Naive B cell (primary cell): ENCODE results near the gene LIPF. TPM values are rescaled to one million over a fixed set of nuclear protein-coding genes. Genes with fewer than 3 reads are reported as not detected.
"Not testable (repeated sequence)": the region's sequence is repeated elsewhere in the genome, so short reads cannot be mapped to it uniquely, and the experiment has no call there.

Experiments used
- ATAC-seq, 2 donors: fragments of 150-1000 bp; cut with Tn5 transposase; 2 replicates each; pipeline ENCODE4 v1.10.0; 2021; ENCODE audit warnings: low read depth in 2 of 2, mild to moderate bottlenecking in 2 of 2, moderate library complexity in 2 of 2
- DNase-seq: peaks from one replicate; pipeline ENCODE4 v3.0.0; 2022
- H3K27ac Mint-ChIP-seq, 6 donors: one replicate each; pipeline ENCODE4 v1.8.0; 2020 to 2022; ENCODE audit warnings: mild to moderate bottlenecking in 6 of 6, mixed read lengths in 6 of 6, moderate library complexity in 5 of 6, inconsistent platforms in 2 of 6
- H3K27me3 Mint-ChIP-seq, 3 donors: one replicate each; pipeline ENCODE4 v1.8.0; 2021 to 2022; ENCODE audit warnings: mixed read lengths in 3 of 3, mild to moderate bottlenecking in 1 of 3
- H3K36me3 Mint-ChIP-seq, 2 donors: one replicate each; pipeline ENCODE4 v1.8.0; 2020 to 2022; ENCODE audit warnings: mixed read lengths in 2 of 2, inconsistent platforms in 1 of 2, mild to moderate bottlenecking in 1 of 2
- H3K4me1 Mint-ChIP-seq, 3 donors: one replicate each; pipeline ENCODE4 v1.8.0; 2020 to 2022; ENCODE audit warnings: mixed read lengths in 3 of 3, inconsistent platforms in 1 of 3, mild to moderate bottlenecking in 1 of 3, moderate library complexity in 1 of 3
- H3K4me3 Mint-ChIP-seq, 8 donors: one replicate each; pipeline ENCODE4 v1.8.0; 2020 to 2022; ENCODE audit warnings: mild to moderate bottlenecking in 8 of 8, mixed read lengths in 8 of 8, moderate library complexity in 8 of 8, inconsistent platforms in 2 of 8
- H3K9me3 Mint-ChIP-seq, 7 donors: one replicate each; pipeline ENCODE4 v1.8.0; 2020 to 2022; ENCODE audit warnings: mixed read lengths in 7 of 7, mild to moderate bottlenecking in 5 of 7, inconsistent platforms in 2 of 7, moderate library complexity in 1 of 7
- polyA plus RNA-seq, 6 donors: library from polyadenylated mRNA; unstranded; fragments of 300-500 nt; fragmentation: Illumina TruSeq; gene quantifications; one replicate each; pipeline ENCODE4 v1.2.3, GENCODE V29; 2021; ENCODE audit warnings: low read depth in 6 of 6

Gene LIPF
- polyA plus RNA-seq, 6 donors from 2014 or later = not detected

GRCh38 chr10:88657901-88658300 is 6.3 kb upstream of the LIPF start:
- Mint-ChIP-seq H3K27ac (no peak overlapping the region), H3K27me3 (peaks cover 0 to 3% (median 0%) of the 10 kb centered on the region in 3 donors), H3K9me3 (peaks cover 0 to 4% (median 0%) of the 10 kb centered on the region in 7 donors), H3K4me1 (no peaks in the 10 kb centered on the region), H3K4me3 (no peak overlapping the region), H3K36me3 (no peaks in the 10 kb centered on the region)
- no peak for ATAC-seq
- DNase-seq = no peak

- no peaks in the 10 kb centered on the region for H3K36me3 Mint-ChIP-seq
- DNase-seq (no peak), ATAC-seq (no peak)
- H3K27ac Mint-ChIP-seq = no peak overlapping the region
- no peak overlapping the region for H3K4me3 Mint-ChIP-seq
- H3K27me3 Mint-ChIP-seq = no peaks in the 10 kb centered on the region
- H3K9me3 Mint-ChIP-seq = peaks cover 0 to 8% (median 3%) of the 10 kb centered on the region in 7 donors
- H3K4me1 Mint-ChIP-seq = no peaks in the 10 kb centered on the region
These were observed 4.3 kb upstream of the LIPF start for GRCh38 chr10:88659725-88660597.

- Mint-ChIP-seq H3K4me1 (no peaks in the 10 kb centered on the region), H3K36me3 (no peaks in the 10 kb centered on the region), H3K9me3 (peaks cover 0 to 8% (median 3%) of the 10 kb centered on the region in 7 donors), H3K27ac (no peak overlapping the region), H3K4me3 (no peak overlapping the region), H3K27me3 (no peaks in the 10 kb centered on the region)
- no peak for ATAC-seq
- no peak for DNase-seq
These were observed 3.7 kb upstream of the LIPF start for GRCh38 chr10:88660598-88660884.

GRCh38 chr10:88661018-88661417 is 3.2 kb upstream of the LIPF start:
- Mint-ChIP-seq H3K4me3 (no peak overlapping the region), H3K4me1 (no peaks in the 10 kb centered on the region), H3K36me3 (no peaks in the 10 kb centered on the region), H3K9me3 (peaks cover 0 to 8% (median 3%) of the 10 kb centered on the region in 7 donors), H3K27ac (no peak overlapping the region), H3K27me3 (no peaks in the 10 kb centered on the region)
- ATAC-seq (no peak), DNase-seq (no peak)

- Mint-ChIP-seq H3K4me3 (no peak overlapping the region), H3K9me3 (peaks cover 0 to 8% (median 3%) of the 10 kb centered on the region in 7 donors), H3K27me3 (no peaks in the 10 kb centered on the region), H3K4me1 (no peaks in the 10 kb centered on the region), H3K27ac (no peak overlapping the region), H3K36me3 (no peaks in the 10 kb centered on the region)
- DNase-seq (no peak), ATAC-seq (no peak)
These were observed 2.7 kb upstream of the LIPF start for GRCh38 chr10:88661577-88661976.

GRCh38 chr10:88663153-88663552 is 1.1 kb upstream of the LIPF start:
- H3K4me1 Mint-ChIP-seq = not testable (repeated sequence)

GRCh38 chr10:88668465-88668864 is 4.2 kb downstream of the LIPF start:
- ATAC-seq = no peak
- no peak for DNase-seq
- Mint-ChIP-seq H3K4me3 (no peak overlapping the region), H3K27me3 (no peaks in the 10 kb centered on the region), H3K9me3 (peaks cover 0 to under 1% (median 0%) of the 10 kb centered on the region in 7 donors), H3K36me3 (no peaks in the 10 kb centered on the region), H3K27ac (no peak overlapping the region), H3K4me1 (no peaks in the 10 kb centered on the region)

More at GRCh38 chr10:88663153-88663552, 1.1 kb upstream of the LIPF start:
- H3K36me3 Mint-ChIP-seq, H3K4me3 Mint-ChIP-seq, H3K27ac Mint-ChIP-seq, ATAC-seq, DNase-seq, H3K9me3 Mint-ChIP-seq, H3K27me3 Mint-ChIP-seq: not testable (repeated sequence)

GRCh38 chr10:88670497-88670896 is 6.3 kb downstream of the LIPF start:
- DNase-seq (no peak), ATAC-seq (no peak)
- Mint-ChIP-seq H3K27ac (no peak overlapping the region), H3K4me3 (no peak overlapping the region), H3K36me3 (no peaks in the 10 kb centered on the region), H3K4me1 (no peaks in the 10 kb centered on the region), H3K27me3 (no peaks in the 10 kb centered on the region), H3K9me3 (no peaks in the 10 kb centered on the region)

GRCh38 chr10:88672041-88672440 is 7.8 kb downstream of the LIPF start:
- Mint-ChIP-seq H3K4me3 (no peak overlapping the region), H3K27ac (no peak overlapping the region), H3K4me1 (no peaks in the 10 kb centered on the region), H3K36me3 (no peaks in the 10 kb centered on the region), H3K27me3 (no peaks in the 10 kb centered on the region), H3K9me3 (no peaks in the 10 kb centered on the region)
- DNase-seq (no peak), ATAC-seq (no peak)

- no peak overlapping the region for H3K27ac Mint-ChIP-seq
- no peak for DNase-seq
- no peaks in the 10 kb centered on the region for H3K36me3 Mint-ChIP-seq
- no peaks in the 10 kb centered on the region for H3K9me3 Mint-ChIP-seq
- no peak overlapping the region for H3K4me3 Mint-ChIP-seq
- ATAC-seq = no peak
- no peaks in the 10 kb centered on the region for H3K4me1 Mint-ChIP-seq
- H3K27me3 Mint-ChIP-seq = no peaks in the 10 kb centered on the region
These were observed 12.2 kb downstream of the LIPF start for GRCh38 chr10:88676283-88677060.

GRCh38 chr10:88680958-88681357 is 16.7 kb downstream of the LIPF start:
- Mint-ChIP-seq H3K27ac (no peak overlapping the region), H3K36me3 (no peaks in the 10 kb centered on the region), H3K27me3 (peaks cover 0 to 10% (median 4%) of the 10 kb centered on the region in 3 donors), H3K4me3 (no peak overlapping the region), H3K9me3 (no peaks in the 10 kb centered on the region), H3K4me1 (no peaks in the 10 kb centered on the region)
- DNase-seq = no peak
- ATAC-seq = no peak

GRCh38 chr10:88682491-88682890 is 18.2 kb downstream of the LIPF start:
- no peak for DNase-seq
- no peaks in the 10 kb centered on the region for H3K9me3 Mint-ChIP-seq
- no peaks in the 10 kb centered on the region for H3K36me3 Mint-ChIP-seq
- no peak overlapping the region for H3K27ac Mint-ChIP-seq
- H3K4me1 Mint-ChIP-seq = no peaks in the 10 kb centered on the region
- peaks cover 0 to 10% (median 4%) of the 10 kb centered on the region in 3 donors for H3K27me3 Mint-ChIP-seq
- no peak overlapping the region for H3K4me3 Mint-ChIP-seq
- no peak for ATAC-seq

GRCh38 chr10:88687853-88688467 is 23.7 kb downstream of the LIPF start:
- H3K27ac Mint-ChIP-seq = no peak overlapping the region
- DNase-seq (no peak), ATAC-seq (no peak)
- no peaks in the 10 kb centered on the region for H3K9me3 Mint-ChIP-seq
- no peaks in the 10 kb centered on the region for H3K36me3 Mint-ChIP-seq
- no peak overlapping the region for H3K4me3 Mint-ChIP-seq
- H3K4me1 Mint-ChIP-seq = no peaks in the 10 kb centered on the region
- H3K27me3 Mint-ChIP-seq = peaks cover 2 to 12% (median 11%) of the 10 kb centered on the region in 3 donors

- Mint-ChIP-seq H3K27me3 (peaks cover 0 to 12% (median 11%) of the 10 kb centered on the region in 3 donors), H3K36me3 (no peaks in the 10 kb centered on the region), H3K4me3 (no peak overlapping the region), H3K4me1 (no peaks in the 10 kb centered on the region), H3K27ac (no peak overlapping the region), H3K9me3 (no peaks in the 10 kb centered on the region)
- ATAC-seq (no peak), DNase-seq (no peak)
These were observed 25.1 kb downstream of the LIPF start for GRCh38 chr10:88689366-88689765.
